CD4-positive, alpha-beta T cell treated with Interleukin-21 for 1 hour (primary cell): ENCODE results near the gene CYB561.

Experiments
- DNase-seq: peaks from one replicate; pipeline ENCODE4 v3.0.0-alpha.2; 2020

CYB561 gene, protein sequence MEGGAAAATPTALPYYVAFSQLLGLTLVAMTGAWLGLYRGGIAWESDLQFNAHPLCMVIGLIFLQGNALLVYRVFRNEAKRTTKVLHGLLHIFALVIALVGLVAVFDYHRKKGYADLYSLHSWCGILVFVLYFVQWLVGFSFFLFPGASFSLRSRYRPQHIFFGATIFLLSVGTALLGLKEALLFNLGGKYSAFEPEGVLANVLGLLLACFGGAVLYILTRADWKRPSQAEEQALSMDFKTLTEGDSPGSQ

DNA sequence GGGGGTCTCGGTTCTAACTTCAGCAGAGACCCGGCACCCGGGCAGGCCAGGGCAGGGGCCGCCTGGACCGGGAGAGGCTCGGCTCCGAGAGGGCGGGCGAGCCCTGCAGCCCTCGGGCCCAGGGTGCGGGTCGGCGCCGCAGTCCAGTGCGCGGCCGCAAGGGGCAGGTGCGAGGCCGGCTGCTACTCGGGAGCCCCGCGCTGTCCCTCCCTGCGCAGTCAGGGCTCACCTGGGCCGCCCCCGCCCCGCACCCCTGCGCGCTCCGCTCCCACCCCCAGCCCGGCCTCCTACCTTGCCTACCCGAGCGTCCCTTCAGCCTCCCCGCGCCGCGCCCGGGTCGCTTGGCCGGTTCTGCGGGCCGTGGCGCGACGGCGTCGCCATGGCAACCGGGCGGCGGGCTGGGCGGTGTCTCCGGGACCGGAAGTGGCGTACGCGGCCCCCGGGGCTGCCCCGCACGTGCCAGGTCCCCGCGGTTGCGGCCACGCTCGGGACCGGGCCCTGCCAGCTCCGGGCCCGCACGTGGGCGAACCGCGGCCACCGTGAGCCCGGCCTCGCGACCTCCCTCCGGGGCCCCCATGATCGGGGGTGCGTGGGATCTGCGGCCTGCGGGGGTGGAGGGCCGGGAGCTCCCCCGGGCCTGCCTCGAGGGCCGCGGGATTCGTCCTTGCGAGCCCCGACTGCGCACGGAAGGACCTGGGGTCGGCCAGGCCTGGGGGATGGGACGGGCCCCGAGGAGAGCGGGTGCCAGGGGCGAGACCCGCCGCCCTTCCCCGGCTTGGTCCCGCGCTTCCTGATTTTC is at the start of gene CYB561:
Gene CYB561, minus strand, starts transcription at position 353 of the 799 bp plus-strand sequence. CDS start 8,759 bp downstream, outside the sequence.
- DNase-seq = peak; percentile 81

DNA sequence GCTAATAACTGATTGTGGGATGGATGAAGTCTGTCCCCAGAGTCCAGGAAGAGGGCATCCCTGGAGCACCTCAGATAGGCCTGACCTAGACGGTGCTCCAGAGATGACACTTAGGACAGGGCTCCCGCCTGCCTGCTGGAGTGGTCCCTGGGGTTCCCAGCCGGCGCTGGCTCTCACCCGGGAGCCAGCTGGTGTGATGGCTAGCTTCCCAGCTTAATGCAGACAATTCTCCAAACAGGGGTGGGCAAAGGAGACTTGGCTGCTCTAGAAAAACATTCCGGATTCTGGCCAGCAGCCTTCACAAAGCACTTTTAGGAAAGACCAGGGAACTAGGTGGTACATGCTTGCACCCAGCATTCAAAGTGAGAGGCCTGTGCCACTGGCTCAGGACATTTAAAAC is 49.4 kb upstream of the CYB561 start:
- no peak for DNase-seq

DNA sequence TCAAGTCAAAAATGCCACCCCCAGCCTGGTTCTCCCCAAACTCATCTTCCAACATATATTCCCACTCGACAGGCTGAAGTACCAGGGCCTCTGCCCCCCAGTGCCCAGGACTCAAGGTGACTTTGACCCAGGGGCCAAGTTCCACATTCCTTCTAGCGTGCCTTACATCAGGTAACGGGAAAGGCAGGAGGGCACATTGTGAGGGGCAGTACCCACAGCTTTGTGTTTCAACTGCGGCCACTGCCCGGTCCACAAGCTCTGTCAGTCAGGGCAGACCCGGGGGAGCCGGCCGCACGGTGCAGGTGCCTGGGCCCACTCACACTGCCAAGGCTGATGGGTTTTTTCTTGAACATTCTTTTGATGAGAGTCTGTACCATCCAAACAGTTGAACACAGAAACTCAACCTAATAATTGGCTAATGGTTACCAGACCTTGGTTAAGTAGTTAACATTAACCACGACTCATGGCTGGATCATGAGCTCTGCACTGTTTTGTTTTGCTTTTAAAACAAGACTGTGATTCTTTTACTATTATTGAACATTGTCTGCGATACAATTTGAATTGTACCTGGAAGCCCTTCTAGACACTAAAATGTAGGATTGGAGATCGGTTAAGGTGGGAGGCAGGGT is 48.3 kb upstream of the CYB561 start:
- DNase-seq = no peak

DNA sequence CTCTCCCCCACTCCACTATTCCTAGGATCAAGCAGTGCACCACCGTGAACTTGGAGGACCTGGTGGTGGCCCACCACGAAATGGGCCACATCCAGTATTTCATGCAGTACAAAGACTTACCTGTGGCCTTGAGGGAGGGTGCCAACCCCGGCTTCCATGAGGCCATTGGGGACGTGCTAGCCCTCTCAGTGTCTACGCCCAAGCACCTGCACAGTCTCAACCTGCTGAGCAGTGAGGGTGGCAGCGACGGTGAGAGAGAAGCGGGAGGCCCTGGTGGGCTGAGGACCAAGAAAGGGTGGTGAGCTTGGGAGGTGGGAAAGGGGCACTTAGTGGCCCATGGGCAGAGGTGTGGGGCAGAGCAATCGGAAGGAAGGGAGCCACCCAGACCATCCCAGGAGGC is 47.3 kb upstream of the CYB561 start:
- no peak for DNase-seq

DNA sequence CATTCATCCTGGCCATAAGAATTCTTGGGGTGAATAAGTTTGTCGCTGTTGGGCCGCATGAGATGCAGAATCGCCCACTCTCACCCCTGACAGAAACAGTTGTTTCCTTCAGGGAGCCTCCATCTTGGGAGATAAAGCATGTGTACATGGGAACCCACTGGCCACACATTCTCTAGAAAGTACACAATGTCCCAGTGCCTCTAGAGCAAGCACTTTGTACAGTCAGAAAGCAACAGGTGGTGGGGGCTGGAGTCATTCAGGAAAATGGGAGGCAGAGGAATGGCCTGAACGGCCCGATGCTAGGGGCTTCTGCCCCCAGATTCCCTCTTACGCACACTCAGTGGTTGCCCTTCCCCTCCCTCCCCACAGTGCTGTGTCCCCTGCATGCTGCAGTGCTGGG is 46.8 kb upstream of the CYB561 start:
- no peak for DNase-seq

DNA sequence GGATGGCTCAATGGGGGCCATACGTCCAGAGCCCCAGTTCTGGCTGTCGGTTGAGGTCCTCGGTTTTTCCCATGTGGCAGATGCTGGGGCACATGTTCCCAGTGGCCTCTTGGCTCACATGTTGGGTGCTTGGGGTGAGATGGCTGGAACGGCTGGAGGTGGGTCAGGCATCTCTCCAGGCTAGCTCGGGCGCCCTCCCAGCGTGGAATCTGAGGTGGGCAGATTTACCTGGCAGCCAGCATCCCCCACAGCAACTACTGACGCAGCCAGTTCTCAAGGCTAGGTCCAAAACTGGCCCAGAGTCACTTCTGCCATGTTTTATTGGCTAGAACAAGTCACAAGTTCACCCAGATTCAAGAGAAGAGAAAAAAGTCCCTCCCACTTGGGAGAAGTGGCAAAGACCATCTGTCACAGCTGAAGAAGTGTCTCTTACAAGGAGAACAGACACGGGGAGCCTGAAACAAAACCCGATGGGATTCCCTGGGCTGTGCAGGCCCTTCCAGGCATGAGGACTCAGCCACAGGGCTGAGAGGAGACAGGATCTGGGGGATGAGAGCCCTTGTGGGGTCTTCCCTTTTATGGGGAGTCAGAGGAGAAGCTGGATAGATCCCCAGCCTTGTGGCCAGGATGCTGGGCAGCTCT is 46.0 kb upstream of the CYB561 start:
- DNase-seq = no peak

DNA sequence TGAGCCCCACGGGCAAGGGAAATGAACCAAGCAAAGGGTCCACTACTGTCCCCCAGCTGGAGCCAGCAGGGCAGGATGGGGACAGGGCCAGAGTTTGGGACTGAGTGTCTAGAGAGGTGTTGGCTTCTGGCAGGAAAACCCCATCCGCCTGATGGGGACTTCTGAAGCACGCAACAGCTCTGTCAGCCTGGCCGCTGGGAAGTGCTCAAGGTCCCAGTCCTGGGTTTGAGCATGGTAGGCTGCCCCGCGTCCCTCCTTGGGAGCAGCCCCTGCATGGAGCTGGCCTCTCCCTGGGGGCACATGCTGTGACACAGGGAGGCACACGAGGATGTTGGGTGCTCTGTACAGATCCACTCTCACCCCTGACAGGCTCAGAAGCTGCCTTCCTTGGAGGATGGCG is 45.3 kb upstream of the CYB561 start:
- no peak for DNase-seq

DNA sequence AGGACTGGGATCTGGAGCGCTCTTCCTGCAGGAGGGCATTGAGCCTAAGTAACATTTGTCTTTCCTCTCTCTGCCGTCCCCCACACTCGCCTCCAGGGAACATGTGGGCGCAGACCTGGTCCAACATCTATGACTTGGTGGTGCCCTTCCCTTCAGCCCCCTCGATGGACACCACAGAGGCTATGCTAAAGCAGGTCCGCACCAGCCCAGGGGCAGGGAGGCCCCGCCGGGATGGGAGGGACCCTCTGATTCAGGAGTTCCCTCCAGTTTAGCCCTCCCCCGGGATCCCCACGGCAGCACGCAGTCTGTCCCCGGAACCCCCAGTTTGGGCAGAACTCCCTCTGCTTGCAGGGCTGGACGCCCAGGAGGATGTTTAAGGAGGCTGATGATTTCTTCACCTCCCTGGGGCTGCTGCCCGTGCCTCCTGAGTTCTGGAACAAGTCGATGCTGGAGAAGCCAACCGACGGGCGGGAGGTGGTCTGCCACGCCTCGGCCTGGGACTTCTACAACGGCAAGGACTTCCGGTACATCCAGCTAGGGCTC is 44.8 kb upstream of the CYB561 start:
- no peak for DNase-seq

DNA sequence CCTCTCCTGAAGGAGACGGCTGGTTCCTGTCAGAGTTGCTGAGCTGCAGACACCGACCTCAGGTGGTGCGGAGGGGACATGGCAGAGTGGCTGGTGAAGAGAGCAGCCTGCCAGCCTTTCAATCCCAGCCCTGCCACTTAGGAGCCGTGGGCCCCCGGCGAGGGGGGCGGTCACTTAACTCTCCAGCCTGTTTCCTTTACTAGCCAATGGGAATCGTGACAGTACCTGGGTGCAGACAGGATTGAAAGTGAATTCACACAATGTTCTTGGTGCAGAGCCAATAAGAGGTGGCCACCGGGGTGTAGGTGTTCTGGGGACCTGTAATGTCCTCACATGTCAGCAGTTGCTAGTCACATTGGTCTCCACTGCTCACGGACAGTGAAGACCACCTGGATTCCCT is 44.2 kb upstream of the CYB561 start:
- DNase-seq = no peak

DNA sequence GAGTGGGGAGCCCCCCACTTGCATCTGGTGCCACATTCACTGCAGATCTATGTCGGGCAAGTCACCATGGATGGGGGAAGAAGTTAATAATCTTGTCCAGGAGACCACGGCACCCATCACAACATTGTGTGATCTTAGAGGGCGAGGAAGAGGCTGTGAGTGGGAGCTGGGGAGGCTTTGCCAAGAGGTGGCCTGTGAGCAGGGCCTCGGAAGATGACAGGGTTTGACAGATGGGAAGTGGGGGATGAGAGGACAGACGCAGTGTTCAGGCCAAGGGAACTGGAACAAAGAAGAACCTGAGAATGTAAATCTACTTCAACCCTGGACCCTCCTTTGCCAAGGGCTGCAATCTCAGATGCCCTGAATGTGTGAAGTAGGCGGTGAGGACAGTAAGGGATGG is 43.2 kb upstream of the CYB561 start:
- DNase-seq = no peak

DNA sequence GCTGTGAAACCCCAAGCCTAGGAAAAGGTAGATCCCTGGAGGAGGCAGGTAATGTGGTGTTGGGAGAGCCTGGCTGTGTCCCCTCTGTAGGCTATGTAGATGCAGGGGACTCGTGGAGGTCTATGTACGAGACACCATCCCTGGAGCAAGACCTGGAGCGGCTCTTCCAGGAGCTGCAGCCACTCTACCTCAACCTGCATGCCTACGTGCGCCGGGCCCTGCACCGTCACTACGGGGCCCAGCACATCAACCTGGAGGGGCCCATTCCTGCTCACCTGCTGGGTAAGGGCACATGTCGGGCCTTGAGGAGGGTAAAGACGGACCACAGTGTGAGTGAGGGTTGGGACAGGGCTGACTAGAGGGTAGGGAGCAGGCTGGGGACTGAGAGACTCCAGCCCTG is 42.7 kb upstream of the CYB561 start:
- no peak for DNase-seq

DNA sequence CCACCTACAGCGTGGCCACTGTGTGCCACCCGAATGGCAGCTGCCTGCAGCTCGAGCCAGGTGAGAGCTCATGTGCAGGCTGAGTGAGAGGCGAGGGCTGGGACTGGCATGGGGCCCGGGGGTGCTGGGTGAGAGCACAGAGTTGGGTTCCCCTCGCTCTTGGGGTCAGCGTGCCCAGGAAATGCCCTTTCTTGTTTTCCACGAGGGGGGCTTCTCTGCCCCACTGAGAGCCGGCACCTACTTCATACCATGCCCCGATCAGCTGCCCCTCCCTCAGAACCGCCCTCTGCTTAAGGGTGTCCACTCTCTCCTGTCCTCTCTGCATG is 40.9 kb upstream of the CYB561 start:
- DNase-seq = no peak

DNA sequence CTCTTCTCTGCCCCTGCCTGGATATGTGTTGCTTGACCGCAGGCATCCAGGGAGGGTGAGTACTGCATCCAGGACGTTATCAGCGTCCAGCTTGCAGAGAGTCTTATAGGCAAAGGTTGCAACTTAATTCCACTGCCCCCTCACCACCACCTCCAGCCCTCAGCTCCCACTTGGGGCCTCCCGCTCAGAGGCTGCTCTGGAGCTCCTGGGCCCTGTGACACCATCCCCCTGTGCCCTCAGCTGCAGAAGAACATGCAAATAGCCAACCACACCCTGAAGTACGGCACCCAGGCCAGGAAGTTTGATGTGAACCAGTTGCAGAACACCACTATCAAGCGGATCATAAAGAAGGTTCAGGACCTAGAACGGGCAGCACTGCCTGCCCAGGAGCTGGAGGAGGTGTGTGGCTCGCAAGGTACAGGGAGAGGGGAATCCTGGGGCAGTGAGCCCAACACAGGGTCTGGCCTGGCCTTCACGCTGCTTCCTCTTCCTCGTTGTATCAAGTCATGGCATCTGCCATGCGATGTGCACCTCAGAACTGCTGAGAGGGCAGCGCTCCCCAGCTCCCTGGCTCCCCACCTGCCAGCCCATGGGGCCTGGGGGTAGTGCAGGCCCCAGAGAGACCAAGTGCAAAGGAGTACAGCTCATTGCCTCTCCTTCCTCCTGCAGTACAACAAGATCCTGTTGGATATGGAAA is 40.4 kb upstream of the CYB561 start:
- no peak for DNase-seq

DNA sequence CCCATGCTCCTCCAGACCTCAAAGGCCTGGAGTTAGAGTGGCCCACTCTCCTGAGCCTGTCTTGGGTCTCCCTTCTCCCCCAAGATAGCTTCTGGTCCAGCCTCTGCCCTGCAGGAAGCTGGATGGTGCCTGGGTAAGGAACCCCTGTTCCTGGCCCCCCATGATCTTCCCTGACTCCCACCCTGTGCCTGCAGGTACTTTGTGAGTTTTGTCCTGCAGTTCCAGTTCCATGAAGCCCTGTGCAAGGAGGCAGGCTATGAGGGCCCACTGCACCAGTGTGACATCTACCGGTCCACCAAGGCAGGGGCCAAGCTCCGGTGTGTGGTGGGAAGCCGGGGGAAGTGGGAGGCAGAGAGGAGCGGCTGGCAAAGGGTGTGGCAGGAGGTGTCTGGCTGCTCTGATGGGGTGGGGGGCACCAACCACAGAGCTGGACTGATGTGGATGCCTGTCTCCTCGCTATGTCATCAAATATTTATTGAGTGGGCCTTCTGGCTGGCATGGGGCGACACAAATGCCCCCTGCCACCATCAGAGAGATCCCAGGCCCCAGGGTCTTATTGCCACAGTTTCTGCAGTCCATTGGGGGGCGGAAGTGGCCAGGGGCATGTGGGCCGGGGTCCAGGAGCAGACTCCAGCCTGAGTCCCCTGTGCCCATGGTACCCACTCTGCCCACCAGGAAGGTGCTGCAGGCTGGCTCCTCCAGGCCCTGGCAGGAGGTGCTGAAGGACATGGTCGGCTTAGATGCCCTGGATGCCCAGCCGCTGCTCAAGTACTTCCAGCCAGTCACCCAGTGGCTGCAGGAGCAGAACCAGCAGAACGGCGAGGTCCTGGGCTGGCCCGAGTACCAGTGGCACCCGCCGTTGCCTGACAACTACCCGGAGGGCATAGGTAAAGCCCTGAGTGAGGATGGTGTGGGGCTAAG is 37.8 kb upstream of the CYB561 start:
- DNase-seq = no peak

DNA sequence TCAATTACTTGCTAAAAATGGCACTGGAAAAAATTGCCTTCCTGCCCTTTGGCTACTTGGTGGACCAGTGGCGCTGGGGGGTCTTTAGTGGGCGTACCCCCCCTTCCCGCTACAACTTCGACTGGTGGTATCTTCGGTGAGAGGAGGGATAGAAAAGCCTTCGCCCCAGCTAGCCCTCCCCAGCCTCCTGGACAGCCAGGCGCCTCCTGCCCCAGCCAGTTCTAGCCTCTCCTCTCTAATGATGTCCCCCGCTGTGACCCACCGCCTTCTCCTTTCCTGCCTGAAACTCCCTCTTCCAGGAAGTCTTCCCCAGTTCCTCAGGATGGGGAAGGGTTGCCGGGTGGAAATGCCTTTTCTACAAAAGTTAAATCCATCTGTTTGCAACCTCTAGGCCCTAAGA is 36.9 kb upstream of the CYB561 start:
- DNase-seq = no peak

DNA sequence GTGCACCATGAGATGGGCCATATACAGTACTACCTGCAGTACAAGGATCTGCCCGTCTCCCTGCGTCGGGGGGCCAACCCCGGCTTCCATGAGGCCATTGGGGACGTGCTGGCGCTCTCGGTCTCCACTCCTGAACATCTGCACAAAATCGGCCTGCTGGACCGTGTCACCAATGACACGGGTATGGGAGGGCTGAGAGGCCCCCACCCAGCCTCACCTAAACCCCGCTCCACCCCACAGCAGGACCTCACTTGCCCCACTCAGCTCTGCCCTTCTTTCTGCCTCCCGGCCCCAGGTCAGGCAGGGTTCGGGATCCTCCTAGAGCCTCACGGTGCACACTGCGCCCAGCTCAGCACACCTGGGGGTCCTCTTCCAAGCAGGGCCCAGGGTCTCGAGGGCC is 36.4 kb upstream of the CYB561 start:
- DNase-seq = no peak

DNA sequence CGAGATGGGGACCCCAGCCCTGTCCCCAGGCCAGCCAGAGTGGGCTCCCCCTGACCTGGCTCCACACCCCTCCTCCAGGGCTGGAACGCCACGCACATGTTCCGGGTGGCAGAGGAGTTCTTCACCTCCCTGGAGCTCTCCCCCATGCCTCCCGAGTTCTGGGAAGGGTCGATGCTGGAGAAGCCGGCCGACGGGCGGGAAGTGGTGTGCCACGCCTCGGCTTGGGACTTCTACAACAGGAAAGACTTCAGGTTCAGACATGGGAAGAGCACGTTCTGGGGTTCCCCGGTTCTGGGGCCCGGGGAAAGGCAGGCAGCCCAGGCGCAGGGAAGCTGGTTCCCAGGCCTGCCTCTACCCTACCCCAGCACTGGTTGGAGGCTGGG is 35.4 kb upstream of the CYB561 start:
- no peak for DNase-seq

DNA sequence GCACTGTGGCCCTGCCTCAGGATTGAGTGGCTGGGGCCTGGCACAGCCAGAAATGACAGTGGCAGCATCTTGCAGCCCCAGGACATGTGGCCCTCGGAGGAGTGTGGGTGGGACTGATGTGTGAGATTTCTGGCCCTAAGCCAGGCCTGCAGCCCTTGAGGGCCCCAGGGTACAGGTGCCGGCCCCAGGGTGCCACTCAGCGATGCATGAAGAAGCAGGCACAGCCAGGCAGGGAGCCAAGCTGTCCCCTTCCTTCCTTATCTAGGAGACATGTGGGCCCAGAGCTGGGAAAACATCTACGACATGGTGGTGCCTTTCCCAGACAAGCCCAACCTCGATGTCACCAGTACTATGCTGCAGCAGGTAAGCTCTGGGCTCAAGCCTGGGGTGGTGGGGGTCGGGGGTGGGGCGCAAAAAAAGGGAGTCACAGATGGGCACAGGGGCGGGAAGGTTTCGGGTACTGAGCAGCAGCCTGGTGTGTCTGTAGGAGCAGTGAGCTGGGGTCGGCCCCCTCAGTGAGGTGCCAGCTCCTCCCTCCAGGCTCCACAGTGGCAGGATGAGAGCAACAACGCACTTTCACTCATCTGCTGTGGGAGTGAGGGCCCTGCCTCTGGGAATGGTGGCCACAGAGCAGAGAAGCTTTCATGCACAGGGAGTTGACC is 34.9 kb upstream of the CYB561 start:
- DNase-seq = no peak

DNA sequence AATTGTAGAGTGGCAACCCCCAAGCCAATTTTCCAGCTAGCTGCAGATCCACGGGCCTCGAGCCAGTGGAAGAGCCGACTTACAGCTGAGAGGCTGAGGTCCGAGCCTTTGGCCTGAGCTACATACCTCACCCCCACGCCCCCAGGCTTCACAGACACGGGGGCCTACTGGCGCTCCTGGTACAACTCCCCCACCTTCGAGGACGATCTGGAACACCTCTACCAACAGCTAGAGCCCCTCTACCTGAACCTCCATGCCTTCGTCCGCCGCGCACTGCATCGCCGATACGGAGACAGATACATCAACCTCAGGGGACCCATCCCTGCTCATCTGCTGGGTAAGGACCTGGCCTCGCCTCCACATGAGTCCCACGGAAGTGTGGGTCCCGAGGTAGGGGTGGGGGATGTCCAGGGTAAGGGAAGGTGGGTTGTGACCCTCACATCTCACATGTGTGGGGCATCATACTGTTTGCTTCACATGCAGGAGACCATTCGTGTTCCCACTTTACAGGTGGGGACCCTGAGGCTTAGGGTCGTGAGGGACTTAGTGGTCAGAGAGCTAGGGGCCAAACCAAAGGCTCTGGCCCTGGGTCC is 34.2 kb upstream of the CYB561 start:
- no peak for DNase-seq

DNA sequence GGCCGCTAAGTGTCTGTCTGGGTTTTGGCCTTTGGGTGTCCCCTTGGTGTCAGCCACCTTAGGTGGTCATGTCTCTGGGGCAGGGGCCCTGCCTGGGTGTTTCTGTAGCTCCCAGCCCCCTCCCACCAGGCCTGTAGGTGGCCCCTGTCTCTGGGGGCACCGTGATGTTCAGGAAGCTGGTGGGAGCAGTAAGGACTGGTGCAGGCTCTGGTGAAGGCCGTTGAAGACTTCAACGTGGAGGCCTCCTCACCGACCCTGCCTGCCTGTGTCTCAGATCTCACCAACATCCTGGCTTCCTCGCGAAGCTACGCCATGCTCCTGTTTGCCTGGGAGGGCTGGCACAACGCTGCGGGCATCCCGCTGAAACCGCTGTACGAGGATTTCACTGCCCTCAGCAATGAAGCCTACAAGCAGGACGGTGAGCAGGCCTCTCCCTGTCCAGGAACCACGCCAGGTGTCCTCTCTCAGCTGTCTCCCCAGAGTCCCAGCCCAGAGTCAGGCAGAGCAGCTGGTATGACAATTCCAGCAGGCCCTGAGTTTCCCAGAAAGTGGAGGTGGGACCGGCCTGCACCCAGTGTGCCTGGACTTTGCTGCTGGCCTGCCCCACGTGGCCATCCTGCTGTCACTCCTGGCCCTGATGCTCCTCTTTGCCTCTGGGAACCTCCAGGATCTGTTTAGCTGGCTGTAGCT is 33.5 kb upstream of the CYB561 start:
- no peak for DNase-seq
